Nephron progenitor cell (in vitro differentiated cells): ENCODE measurements around the gene ELOA2.
"Not testable (repeated sequence)": the region's sequence is repeated elsewhere in the genome, so short reads cannot be mapped to it uniquely, and the experiment has no call there.

Source experiments
- DNase-seq: peaks from one replicate; pipeline ENCODE4 v3.0.0; 2021
- H3K27ac Mint-ChIP-seq: 2 replicates; pipeline ENCODE4 v1.8.0; 2021; ENCODE audit warnings: mild to moderate bottlenecking, moderate library complexity, mixed read lengths
- H3K27me3 Mint-ChIP-seq: 2 replicates; pipeline ENCODE4 v1.8.0; 2021; ENCODE audit warnings: mild to moderate bottlenecking, low read depth, mixed read lengths; ENCODE audit not compliant: poor library complexity
- H3K36me3 Mint-ChIP-seq: 2 replicates; pipeline ENCODE4 v1.8.0; 2021; ENCODE audit warnings: low read depth, mixed read lengths
- H3K4me1 Mint-ChIP-seq: 2 replicates; pipeline ENCODE4 v1.8.0; 2021; ENCODE audit warnings: mixed read lengths
- H3K4me3 Mint-ChIP-seq: 2 replicates; pipeline ENCODE4 v1.8.0; 2021; ENCODE audit warnings: mild to moderate bottlenecking, moderate library complexity, mixed read lengths
- H3K9me3 Mint-ChIP-seq: 2 replicates; pipeline ENCODE4 v1.8.0; 2021; ENCODE audit warnings: mild to moderate bottlenecking, moderate library complexity, mixed read lengths

ELOA2 gene

DNA sequence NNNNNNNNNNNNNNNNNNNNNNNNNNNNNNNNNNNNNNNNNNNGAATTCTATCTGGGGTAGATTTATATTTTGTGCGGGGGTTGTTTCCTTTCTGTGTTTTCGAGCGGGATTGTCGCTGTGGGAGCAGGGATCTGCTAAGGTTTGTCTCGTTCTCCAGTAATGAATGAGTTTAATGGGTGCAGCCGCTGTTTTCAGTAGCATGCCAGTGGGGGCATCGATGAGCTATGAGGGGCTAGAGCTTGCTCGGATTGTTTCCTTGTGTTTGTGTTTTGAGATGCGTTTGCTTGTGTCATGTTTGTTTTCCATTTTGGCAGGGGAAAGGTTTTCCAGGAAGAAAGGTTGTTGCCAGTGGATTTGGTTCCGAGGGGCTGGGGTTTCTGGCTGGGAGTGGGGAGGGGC is 15.6 kb downstream of the ELOA2 start:
- not testable (repeated sequence) for H3K4me3 Mint-ChIP-seq, H3K9me3 Mint-ChIP-seq, DNase-seq, H3K4me1 Mint-ChIP-seq, H3K27me3 Mint-ChIP-seq, H3K27ac Mint-ChIP-seq, H3K36me3 Mint-ChIP-seq
